HG02970 (cell line): ENCODE results near the gene INO80B.
"Not testable (repeated sequence)": the region's sequence is repeated elsewhere in the genome, so short reads cannot be mapped to it uniquely, and the experiment has no call there.

Source experiments
- ATAC-seq: cut with Tn5 transposase; IDR thresholded peaks from one replicate; pipeline ENCODE4 v1.9.1; 2021; ENCODE audit warnings: mild to moderate bottlenecking, moderate library complexity, moderate number of reproducible peaks; ENCODE audit not compliant: unreplicated experiment, low FRiP score

Gene INO80B

DNA sequence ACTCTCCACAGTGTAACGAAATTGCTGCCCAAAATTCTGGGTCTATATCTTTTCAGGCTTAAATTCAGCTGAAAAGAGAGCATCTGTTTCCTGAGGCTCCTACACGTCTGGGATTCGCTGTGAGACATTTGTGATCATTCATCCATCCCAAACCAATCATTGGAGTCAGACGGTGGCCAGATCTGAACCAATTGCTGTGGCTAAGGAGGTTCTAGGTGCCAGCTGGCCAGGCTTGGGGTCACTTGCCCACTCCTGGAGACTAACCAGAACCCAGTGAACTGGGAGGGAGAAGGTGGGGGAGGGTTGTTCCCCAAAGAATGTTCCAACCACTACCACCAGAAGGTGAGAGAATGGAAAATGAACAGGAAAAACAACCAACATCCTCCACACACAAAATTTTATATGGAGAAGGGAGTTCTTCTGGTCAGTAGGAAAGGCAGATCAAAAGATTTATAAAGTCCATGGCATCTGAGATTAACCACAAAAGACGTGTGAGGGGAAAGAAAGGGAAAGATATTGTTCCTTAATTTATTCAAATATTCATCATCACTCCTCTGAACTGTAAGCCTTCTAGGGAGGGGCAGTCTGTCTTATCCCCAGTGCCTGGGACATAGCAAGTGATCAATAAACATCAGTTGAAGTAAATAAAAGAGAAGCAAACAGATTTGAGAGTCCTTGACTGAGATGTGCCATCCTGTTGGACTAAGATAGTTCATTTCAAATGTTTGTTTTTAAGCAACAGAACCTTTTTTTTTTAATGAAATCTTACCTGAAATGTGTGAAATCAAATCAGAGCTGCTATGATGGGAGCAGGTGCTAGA, 10.2 kb upstream of the INO80B start:
- ATAC-seq, result no peak

DNA sequence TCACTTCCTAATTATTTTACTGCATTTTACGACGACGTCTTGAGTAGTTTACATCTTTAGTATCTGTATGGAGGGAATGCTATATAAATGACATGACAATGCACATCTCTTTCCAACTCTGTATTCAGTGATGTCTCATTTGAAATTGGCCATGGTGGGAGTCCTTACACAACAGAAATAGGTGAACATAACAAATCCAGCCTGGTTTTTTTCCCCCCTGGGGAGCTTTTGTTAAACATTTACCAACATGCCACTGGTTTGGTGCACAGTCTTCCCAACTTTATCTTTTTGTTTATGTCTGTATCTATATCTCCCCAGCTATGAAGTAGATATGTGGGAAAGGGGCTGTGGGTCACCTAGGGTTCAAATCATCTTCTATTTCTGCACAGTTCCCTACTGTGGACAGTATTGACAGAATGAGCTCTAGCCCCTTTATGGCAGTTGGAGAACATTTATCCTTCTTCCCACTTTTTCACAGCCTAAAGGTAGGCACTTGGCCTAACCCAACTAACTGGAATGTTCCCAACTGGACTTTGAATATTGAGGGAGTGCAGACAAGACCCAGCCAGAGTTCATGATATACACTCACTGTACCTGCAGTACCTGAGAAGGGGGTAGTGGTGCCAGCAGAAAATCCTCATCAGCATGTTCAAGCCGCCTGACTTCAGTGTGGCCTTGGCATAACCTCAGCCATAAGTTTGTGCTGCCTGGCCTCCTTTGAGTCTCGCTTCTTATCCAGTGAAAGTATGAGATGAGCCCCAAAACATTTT, 7.5 kb upstream of the INO80B start:
- no peak for ATAC-seq

DNA sequence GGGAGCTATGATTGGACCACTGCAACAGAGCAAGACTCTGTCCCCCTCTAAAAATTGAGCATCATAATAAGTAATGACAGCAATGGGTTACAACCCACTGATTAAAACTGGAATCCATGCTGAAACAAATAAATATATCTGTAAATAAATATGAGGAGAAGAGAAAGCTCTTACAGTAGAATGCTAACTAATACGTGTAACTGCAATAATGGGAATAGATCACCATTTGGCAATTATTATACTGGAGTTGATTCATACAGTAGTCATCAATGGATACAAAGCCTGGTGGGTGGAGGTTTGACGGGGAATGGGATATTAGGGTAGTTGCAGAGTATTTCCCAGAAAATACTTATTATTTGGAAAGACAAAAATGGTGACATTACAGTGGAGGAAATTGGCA, 6.1 kb upstream of the INO80B start:
- no peak for ATAC-seq

DNA sequence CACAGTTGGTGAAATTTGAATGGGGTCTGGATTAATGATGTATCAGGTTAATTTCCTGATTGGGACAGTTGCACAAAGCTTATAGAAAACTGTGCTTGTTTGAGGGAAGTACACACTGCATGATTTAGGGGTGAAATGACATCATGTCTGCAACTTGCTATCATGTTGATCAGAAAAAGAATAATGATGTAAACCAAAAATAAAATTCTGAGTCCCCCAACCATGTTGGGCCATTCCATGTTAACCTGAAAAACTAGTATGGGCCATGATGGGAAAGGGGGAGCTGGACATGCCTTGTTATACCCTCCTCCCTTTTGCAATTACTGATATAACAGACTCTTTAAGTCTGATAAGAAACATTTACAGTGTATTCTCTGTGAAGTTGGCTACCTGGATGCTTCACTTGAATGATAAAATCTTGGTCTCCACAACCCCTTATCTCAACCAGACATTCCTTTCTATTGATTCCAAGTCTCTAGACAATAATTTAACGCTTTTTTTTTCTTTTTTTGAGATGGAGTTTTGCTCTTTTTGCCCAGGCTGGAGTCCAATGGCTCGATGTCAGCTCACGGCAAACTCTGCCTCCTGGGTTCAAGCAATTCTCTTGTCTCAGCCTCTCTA, 4.2 kb upstream of the INO80B start:
- ATAC-seq, result no peak

DNA sequence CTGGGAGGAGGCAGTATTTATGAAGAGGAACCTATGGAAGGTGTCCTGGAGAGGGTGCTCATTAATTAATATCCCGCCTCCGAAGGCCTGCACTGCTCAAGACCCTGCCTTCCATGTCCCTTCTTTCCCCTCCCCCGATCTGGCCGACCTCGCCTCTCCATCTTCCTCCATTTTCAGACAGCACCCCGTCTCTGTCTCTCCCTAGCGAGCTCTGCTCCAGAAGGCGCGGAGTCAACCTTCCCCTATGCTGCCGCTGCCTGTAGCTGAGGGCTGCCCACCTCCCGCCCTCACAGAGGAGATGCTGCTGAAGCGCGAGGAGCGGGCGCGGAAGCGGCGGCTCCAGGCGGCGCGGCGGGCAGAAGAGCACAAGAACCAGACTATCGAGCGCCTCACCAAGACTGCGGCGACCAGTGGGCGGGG, 2.3 kb downstream of the INO80B start:
- no peak for ATAC-seq

DNA sequence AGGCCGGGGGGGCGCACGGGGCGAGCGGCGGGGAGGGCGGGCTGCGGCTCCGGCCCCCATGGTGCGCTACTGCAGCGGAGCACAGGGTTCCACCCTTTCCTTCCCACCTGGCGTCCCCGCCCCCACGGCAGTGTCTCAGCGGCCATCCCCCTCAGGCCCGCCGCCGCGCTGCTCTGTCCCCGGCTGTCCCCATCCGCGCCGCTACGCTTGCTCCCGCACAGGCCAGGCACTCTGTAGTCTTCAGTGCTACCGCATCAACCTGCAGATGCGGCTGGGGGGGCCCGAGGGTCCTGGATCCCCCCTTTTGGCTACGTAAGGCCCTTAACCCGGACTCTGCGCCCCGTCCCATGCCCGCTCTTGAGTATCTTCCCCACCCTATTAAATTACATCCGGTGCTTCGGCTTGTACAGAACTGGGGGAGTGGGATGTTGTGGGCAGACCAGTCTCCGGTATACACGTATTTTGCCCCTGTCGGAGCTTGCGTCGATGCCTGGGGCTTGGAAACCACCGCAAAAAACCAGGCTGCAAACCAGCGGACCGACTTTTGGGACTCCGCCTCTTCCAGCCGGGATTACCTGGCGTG, 2.8 kb downstream of the INO80B start:
- ATAC-seq, result peak; percentile 35

DNA sequence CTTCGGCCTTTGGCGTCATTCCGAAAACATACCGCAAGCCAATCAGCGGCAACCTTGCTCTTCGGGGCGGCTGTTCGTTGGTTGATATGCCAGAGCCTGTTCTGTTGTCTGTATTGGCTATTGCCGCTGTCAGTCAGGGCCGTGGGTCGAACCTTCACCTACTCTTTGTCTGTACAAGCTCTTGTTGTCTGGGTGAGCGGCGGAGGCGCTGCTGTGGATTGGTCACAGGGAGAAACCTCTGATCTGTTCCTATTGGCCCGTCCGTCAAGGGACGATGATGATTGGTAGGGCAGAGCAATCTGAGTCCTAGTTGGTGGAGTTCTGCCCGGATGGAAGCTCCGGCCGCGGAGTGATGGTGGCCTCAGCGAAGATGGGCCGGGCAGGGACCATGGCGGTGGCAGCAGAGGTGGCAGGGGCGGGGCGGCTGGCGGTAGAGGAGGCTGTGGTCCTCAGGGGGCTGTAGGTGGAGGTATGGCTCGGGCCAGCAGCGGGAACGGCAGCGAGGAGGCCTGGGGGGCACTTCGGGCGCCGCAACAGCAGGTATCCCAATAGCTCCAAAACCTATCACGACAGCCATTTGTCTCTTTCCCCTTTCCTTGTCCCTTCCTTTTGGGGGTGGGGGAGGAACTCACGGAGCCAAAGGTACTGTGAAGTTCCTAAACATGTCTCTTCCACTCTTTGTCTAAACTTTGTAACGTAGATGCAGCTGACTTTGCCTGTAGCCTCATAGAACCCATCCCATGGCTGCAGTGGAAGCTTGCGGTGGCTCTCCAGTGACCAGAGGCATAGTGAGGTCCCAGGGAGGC, 3.4 kb downstream of the INO80B start, which contains the start of gene WBP1:
WBP1 (plus strand) TSS at position 307 of the 806 bp plus-strand sequence; CDS start at position 472, 165 bp downstream.
- ATAC-seq, result peak; percentile 82

DNA sequence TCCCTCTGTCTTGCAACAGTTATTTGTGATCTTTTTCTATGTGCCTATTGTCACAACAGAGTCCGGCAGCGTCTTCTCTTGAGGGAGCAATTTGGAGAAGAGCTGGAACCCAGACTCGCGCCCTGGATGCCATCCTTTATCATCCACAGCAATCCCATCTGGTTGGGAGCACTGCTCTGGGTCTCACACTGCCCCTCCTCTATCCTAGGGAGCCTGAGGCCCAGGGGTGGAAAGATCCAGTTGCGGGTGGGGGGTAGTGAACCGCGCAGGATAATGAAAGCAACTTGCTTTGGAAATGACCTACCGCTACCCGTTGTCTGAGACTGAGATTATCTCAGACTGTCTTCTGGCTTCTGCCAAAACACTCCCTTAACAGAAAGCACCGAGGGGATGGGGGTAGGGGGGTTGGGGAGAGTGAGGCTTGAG, 4.1 kb downstream of the INO80B start:
- ATAC-seq, result no peak

DNA sequence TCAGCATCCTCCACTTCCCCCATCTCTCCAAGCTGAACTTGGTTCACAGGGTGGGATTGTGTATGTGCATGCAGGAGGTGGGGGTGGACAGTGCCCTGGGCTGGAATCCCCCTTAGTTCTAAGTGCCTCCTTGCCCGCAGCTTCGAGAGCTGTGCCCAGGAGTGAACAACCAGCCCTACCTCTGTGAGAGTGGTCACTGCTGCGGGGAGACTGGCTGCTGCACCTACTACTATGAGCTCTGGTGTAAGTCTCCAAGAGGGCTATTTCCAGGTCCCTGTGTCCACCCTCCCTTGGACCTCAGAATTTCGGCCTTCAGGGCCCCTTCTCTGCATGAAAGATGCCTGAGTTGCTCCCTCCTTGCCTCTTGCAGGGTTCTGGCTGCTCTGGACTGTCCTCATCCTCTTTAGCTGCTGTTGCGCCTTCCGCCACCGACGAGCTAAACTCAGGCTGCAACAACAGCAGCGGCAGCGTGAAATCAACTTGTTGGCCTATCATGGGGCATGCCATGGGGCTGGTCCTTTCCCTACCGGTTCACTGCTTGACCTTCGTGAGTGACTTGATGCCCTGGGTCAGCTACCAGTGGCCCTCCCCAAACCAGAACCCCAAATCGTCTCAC, 4.7 kb downstream of the INO80B start:
- not testable (repeated sequence) for ATAC-seq

DNA sequence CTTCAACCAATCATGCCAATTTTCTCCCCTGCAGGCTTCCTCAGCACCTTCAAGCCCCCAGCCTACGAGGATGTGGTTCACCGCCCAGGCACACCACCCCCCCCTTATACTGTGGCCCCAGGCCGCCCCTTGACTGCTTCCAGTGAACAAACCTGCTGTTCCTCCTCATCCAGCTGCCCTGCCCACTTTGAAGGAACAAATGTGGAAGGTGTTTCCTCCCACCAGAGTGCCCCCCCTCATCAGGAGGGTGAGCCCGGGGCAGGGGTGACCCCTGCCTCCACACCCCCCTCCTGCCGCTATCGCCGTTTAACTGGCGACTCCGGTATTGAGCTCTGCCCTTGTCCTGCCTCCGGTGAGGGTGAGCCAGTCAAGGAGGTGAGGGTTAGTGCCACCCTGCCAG, 5.3 kb downstream of the INO80B start:
- not testable (repeated sequence) for ATAC-seq

DNA sequence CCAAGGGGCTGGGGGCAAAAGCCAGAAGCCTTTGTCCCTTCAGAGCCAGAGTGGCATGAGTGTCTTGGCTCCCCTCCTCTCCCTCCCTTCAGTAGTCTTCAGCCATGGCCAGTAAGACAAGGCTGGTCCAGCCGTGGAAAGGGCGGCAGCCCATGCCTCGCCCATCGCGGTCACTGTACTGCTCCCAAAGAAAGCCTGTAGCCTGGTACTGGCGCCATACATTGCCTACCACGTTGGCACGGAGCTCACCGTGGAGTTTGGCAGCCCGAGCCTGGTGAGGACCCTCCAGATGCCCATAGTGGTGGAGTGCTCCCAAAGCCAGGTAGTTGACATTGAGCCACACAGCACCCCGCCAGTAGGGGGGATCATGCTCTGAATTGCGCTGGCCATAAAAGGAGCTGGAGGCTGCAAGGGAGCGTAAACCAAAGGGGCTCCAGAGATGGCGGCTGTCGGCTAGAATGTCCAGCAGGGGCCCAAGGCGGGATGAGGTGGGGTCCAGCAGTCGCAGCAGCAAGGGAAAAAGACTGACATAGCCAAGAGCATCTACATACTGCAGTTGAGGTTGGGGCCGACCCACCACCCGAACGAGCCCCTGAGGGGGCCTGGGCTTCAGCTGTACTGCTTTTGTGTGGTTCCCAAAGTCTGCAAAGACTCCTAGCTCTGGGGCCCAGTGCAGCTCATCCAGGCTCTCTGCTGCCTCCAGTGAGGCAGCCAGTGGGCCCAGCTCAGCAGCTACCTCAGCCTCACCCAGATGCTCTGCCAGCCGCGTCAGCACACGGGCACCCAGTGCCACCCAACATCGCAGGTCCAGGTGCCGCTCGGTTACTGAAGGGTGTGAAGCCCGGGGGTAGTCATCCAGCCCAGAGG, 6.5 kb downstream of the INO80B start:
- no peak for ATAC-seq

DNA sequence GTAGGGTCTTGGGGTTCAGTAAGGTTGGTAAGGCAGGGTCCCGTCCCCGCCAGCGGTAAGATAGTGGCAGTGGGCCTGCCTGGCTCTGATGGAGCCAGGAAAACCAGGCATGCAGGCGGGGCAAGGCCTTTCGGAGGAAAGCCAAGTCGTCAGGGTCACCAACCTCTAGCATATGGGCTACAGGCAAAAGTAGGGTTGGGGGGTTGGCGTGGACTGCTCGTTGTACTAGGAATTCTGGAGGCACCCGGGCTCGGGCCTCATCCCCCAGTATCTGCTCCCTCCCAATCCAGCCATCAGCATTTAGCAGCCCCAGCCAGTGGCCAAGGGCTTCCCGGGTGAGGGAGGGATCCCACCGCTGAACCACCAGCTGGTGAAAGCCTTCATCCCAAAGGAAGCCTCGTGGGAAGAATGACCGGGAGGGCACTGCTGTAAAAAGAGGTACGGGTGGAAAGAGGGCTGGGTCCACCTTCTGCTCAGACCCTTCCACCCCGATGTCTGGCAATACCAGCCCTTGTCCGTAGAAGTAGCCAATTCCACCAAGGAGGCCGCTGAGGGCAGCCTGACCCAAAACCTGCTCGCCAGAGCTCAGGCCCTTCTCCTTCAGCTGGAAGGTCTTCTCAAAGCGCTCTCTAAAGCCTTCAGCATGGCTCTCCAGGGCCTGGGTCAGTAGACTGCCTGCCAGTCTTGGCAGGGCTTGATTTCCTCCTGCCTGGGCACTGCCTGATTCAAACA, 7.3 kb downstream of the INO80B start:
- ATAC-seq, result no peak

DNA sequence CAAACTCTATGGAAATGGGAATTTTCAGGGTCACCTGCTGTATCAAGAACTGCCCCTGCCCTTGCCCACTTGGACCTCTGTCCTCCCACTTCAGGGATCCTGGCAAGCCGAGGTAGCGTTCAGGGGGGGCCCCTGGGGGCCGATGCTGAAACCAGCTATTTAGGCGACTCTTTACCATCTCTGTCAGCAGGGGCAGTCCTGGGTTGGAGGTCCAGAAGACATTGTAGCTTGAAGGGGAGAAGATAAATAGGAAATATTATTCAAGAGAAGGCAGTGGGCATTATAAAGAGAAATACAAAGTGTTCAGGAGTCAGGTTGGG, 7.9 kb downstream of the INO80B start:
- no peak for ATAC-seq

DNA sequence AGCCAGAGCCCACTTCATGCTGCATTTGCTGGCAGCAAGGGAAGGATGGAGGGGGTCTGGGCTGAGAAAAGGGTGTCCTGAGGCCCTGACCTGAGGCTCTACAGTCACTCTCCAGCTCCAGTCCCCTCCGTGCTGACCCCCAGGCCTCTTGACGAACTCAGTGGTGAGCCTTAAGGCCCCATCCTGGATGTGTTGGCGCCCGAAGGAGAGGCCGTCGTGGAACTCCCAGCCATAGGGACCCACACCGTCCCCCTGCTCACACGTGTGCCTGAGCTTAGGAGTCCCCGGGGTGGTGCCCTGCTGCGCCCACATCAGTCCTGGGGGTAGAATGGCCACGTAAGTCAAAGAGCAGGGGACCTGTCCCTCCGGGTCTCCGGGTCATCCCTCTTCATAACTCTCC, 9.5 kb downstream of the INO80B start:
- no peak for ATAC-seq

DNA sequence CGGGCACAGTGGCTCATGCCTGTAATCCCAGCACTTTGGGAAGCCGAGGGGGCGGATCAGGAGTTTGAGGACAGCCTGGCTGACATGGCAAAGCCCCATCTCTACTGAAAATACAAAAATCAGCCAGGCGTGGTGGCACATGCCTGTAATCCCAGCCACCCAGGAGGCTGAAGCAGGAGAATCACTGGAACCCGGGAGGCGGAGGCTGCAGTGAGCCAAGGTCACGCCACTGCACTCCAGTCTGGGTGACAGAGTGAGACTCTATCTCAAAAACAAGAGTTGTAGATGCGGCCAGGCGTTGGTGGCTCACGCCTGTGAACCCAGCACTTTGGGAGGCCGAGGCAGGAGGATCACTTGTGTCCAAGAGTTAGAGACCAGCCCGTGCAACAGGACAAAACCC, 15.9 kb downstream of the INO80B start:
- not testable (repeated sequence) for ATAC-seq

DNA sequence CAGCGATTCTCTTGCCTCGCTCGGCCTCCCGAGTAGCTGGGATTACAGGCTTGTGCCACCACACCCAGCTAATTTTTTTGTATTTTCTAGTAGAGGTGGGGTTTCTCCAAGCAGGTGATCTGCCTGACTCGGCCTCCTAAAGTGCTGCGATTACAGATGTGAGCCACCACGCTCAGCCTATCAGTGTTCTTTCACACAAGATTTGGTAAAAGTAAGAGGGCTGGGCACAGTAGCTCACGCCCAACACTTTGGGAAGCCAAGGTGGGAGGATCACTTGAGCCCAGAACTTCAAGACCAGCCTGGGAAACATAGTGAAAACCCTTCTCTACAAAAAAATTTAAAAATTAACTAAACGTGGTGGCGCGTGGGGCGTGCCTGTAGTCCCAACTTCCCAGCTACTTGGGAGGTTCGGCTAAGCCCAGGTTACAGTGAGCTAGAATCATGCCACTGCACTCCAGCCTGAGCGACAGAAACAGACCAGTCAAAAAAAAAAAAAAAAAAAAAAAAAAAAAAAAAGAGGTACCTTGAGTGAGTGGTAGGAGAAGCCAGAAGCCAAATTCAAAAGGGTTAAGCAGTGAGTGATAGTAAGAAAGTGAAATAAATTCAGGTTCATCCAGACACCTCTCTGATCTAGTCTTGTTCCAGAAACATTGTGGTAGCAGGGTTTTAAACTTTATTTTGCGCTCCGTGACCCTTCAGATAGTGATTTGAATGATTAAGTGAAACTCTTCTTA, 16.6 kb downstream of the INO80B start:
- ATAC-seq, result no peak
